ENCODE measurements around the gene MAK.

DNA sequence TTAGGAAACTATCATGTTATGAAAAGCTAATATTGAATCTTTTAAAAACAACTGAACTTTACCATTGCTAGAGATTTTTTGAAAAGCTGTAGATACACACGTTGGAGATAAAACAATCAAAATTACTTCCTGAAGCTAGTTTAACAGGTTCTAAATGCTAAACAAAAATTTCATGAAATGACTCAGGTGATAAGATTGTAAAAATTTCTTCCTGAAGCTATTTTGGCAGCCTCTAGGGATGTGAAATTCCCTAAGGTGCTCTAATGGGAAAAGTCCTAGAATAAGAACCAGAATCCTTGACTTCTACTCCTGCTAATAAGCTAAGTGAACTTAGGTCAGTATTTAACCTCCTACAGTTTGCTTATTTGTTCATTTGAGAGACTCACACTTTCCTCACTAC, 35.0 kb upstream of the MAK start:
- TF ChIP-seq THAP7 (CRISPR knock-in tag; IDR thresholded peaks at IDR 0.05): no peak
- TF ChIP-seq PHF8 (CRISPR knock-in tag; IDR thresholded peaks at IDR 0.05): no peak
- no peak for TF ChIP-seq ASH2L (IDR thresholded peaks at IDR 0.05; ENCODE audit: insufficient read length, low read depth, low read length)
- TF ChIP-seq SRSF9 (IDR thresholded peaks at IDR 0.05; ENCODE audit: borderline replicate concordance, insufficient read depth, low read depth, low read length, poor library complexity, severe bottlenecking): no peak
- no peak for TF ChIP-seq PHF20 (CRISPR knock-in tag; IDR thresholded peaks at IDR 0.05)
- TF ChIP-seq SIN3A (IDR thresholded peaks at IDR 0.05; ENCODE audit: borderline replicate concordance, low read depth, low read length): no peak
